Hepatocyte (in vitro differentiated cells): ENCODE results near the gene ZNF318.

Experiments
- CTCF ChIP-seq: fragments of 200-600 bp; sonication (generic); IDR thresholded peaks from 2 replicates; pipeline ENCODE4 v1.5.1; 2016; ENCODE audit warnings: antibody characterized with exemption, mild to moderate bottlenecking; ENCODE audit not compliant: poor library complexity
- EZH2 ChIP-seq: fragments of 200-600 bp; sonication (generic); IDR thresholded peaks from 2 replicates; pipeline ENCODE4 v1.6.1; 2016; ENCODE audit warnings: antibody characterized with exemption, mild to moderate bottlenecking, borderline replicate concordance
- EZH2phosphoT487 ChIP-seq: fragments of 200-600 bp; sonication (generic); IDR thresholded peaks from one replicate; pipeline ENCODE4 v1.6.1; 2018; ENCODE audit warnings: antibody characterized with exemption, mild to moderate bottlenecking, low read depth, moderate library complexity; ENCODE audit not compliant: unreplicated experiment, severe bottlenecking

- no peak for TF ChIP-seq CTCF
- TF ChIP-seq EZH2phosphoT487 = no peak
- TF ChIP-seq EZH2 = no peak
Observed at GRCh38 chr6:43396408-43397149, 27.1 kb upstream of the ZNF318 start.
